ENCODE results near the gene ARMC12. TPM values are rescaled to one million over a fixed set of nuclear protein-coding genes. Genes with fewer than 3 reads are reported as not detected.

Gene ARMC12
- total and polyA plus RNA-seq, 2 of the 13 experiments (the other 11 are each of a cell fraction or from before 2014, with no cell fraction given) = 1.3 TPM; not detected in 1

DNA sequence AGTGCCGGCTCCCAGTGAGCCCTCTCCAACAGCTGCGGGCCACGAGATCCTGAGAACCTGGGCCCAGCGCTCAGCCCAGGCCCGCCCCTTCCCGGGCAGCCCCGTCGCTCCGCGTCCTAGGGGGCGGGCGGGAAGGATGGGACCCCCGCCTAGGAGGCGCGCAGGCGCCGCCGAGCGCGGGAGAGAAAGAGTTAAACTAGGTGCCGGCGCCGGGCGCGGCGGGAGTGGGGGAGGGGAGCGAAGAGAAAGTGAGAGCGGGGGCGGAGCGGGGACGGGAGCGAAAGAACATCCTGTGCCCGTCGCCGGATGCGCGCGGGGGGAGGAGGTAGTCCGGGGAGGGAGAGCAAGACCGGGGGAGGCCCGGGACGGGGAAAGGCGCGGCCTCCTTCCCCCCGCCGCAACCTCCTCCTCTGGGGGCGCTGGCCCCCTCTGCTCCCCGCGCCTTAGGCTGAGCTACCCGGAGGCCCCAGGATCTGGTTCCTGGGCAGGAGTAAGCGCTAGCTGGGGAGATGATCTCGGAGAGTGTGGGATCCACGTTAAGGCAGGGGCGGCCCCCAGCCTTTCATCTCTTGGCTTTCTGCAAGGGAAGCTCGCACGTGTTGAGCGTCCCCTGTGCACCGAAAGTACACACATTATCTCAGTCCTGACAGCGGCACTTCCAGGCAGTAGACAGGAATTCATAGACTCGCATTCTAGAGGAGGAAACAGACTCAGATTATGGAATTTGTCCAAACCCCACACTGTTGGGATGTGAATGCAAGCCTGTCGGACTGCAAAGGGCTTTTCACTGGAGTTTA, 4.9 kb upstream of the ARMC12 start (continued):
- TF ChIP-seq, protein P1, sequence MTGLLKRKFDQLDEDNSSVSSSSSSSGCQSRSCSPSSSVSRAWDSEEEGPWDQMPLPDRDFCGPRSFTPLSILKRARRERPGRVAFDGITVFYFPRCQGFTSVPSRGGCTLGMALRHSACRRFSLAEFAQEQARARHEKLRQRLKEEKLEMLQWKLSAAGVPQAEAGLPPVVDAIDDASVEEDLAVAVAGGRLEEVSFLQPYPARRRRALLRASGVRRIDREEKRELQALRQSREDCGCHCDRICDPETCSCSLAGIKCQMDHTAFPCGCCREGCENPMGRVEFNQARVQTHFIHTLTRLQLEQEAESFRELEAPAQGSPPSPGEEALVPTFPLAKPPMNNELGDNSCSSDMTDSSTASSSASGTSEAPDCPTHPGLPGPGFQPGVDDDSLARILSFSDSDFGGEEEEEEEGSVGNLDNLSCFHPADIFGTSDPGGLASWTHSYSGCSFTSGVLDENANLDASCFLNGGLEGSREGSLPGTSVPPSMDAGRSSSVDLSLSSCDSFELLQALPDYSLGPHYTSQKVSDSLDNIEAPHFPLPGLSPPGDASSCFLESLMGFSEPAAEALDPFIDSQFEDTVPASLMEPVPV (CRISPR knock-in tag; IDR thresholded peaks at IDR 0.05) = peak; percentile 49; the same call in 1 of the 2 replicates
- TF ChIP-seq, protein P2, sequence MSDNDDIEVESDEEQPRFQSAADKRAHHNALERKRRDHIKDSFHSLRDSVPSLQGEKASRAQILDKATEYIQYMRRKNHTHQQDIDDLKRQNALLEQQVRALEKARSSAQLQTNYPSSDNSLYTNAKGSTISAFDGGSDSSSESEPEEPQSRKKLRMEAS (IDR thresholded peaks at IDR 0.05) = peak; percentile 91
- TF ChIP-seq SALL1 (CRISPR knock-in tag; IDR thresholded peaks at IDR 0.05) (peak; percentile 79), ZMYM4 (CRISPR knock-in tag; IDR thresholded peaks at IDR 0.05) (peak; percentile 84), ZNF441 (CRISPR knock-in tag; IDR thresholded peaks at IDR 0.05; ENCODE audit: borderline replicate concordance) (peak; percentile 79), ZNF841 (CRISPR knock-in tag; IDR thresholded peaks at IDR 0.05; ENCODE audit: borderline replicate concordance) (no peak), DMAP1 (CRISPR knock-in tag; IDR thresholded peaks at IDR 0.05) (peak; percentile 98), STAT5B (CRISPR knock-in tag; IDR thresholded peaks at IDR 0.05) (0 out of 2 replicates have a peak, but pooled peaks have one; percentile 11), KLF9 (CRISPR knock-in tag; IDR thresholded peaks at IDR 0.05; ENCODE audit: low read depth) (0 out of 2 replicates have a peak, but pooled peaks have one; percentile 38), FOSL1 (CRISPR knock-in tag; IDR thresholded peaks at IDR 0.05; ENCODE audit: borderline replicate concordance) (no peak), ZNF326 (CRISPR knock-in tag; IDR thresholded peaks at IDR 0.05; ENCODE audit: borderline replicate concordance) (no peak), NR2F6 (IDR thresholded peaks at IDR 0.05) (no peak), NR2F6 (CRISPR knock-in tag; IDR thresholded peaks at IDR 0.05) (peak; percentile 58; the same call in 1 of the 2 replicates), ZNF792 (CRISPR knock-in tag; IDR thresholded peaks at IDR 0.05) (peak; percentile 92), TSC22D2 (CRISPR knock-in tag; IDR thresholded peaks at IDR 0.05; ENCODE audit: borderline replicate concordance) (0 out of 2 replicates have a peak, but pooled peaks have one; percentile 20), SALL2 (CRISPR knock-in tag; IDR thresholded peaks at IDR 0.05) (no peak; the same call in 1 of the 2 replicates), FOXA3 (CRISPR knock-in tag; IDR thresholded peaks at IDR 0.05) (peak; percentile 71), RAD51 (IDR thresholded peaks at IDR 0.05; ENCODE audit: borderline replicate concordance) (no peak), IRX3 (CRISPR knock-in tag; IDR thresholded peaks at IDR 0.05; ENCODE audit: borderline replicate concordance, low read depth) (no peak), ZNF431 (CRISPR knock-in tag; IDR thresholded peaks at IDR 0.05; ENCODE audit: borderline replicate concordance, low read depth) (peak; percentile 63), KLF13 (CRISPR knock-in tag; IDR thresholded peaks at IDR 0.05) (no peak; the same call in 1 of the 2 replicates), KDM2A (CRISPR knock-in tag; IDR thresholded peaks at IDR 0.05; ENCODE audit: borderline replicate concordance, low read depth) (peak; percentile 91), ZNF484 (CRISPR knock-in tag; IDR thresholded peaks at IDR 0.05; ENCODE audit: borderline replicate concordance, low read depth) (no peak), TEAD3 (CRISPR knock-in tag; optimal IDR thresholded peaks at IDR 0.05; ENCODE audit: borderline replicate concordance) (peak; percentile 67), HDAC2 (CRISPR knock-in tag; IDR thresholded peaks at IDR 0.05) (peak; percentile 57)
- TF ChIP-seq, protein P3, sequence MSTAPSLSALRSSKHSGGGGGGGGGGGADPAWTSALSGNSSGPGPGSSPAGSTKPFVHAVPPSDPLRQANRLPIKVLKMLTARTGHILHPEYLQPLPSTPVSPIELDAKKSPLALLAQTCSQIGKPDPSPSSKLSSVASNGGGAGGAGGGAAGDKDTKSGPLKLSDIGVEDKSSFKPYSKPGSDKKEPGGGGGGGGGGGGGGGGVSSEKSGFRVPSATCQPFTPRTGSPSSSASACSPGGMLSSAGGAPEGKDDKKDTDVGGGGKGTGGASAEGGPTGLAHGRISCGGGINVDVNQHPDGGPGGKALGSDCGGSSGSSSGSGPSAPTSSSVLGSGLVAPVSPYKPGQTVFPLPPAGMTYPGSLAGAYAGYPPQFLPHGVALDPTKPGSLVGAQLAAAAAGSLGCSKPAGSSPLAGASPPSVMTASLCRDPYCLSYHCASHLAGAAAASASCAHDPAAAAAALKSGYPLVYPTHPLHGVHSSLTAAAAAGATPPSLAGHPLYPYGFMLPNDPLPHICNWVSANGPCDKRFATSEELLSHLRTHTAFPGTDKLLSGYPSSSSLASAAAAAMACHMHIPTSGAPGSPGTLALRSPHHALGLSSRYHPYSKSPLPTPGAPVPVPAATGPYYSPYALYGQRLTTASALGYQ (CRISPR knock-in tag; IDR thresholded peaks at IDR 0.05) = 0 out of 2 replicates have a peak, but pooled peaks have one; percentile 20
- TF ChIP-seq, protein P4, sequence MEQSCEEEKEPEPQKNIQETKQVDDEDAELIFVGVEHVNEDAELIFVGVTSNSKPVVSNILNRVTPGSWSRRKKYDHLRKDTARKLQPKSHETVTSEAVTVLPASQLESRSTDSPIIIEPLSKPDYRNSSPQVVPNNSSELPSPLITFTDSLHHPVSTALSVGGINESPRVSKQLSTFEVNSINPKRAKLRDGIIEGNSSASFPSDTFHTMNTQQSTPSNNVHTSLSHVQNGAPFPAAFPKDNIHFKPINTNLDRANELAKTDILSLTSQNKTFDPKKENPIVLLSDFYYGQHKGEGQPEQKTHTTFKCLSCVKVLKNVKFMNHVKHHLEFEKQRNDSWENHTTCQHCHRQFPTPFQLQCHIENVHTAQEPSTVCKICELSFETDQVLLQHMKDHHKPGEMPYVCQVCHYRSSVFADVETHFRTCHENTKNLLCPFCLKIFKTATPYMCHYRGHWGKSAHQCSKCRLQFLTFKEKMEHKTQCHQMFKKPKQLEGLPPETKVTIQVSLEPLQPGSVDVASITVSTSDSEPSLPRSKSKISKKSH (CRISPR knock-in tag; IDR thresholded peaks at IDR 0.05; ENCODE audit: borderline replicate concordance) = peak; percentile 80; the same call in 1 of the 2 replicates

All from HepG2 (cell line).